Measurements from ENCODE around the gene HLA-DPB1.

Gene HLA-DPB1

DNA sequence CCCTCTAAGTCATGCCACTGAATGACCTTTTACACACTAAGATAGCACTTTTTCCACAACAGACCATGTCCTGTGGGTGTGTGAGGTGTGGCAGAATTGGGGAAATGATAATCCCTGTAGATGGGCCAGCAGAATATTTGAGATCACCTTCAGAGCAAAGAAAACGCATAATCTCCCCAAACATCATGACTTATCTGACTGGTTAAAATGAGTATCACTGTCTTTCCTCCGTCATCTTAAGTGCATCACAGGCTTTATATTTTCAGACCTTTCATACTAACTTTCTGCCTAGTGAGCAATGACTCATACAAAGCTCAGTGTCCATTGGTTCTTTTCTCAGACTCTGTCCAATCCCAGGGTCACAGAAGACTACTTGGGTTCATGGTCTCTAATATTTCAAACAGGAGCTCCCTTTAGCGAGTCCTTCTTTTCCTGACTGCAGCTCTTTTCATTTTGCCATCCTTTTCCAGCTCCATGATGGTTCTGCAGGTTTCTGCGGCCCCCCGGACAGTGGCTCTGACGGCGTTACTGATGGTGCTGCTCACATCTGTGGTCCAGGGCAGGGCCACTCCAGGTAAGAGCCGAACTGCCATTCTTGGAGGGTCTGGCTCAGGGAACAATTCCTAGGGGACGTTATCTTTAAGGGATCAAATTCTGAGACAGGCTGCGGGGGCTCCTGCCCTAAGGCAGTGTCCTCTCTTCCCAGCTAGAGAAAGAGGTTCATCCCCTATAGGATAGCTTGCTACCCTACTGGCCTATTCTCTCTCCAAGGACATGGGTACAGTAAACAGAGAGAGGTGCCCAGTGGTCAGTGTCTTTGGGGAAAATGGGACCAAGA, at the start of gene HLA-DPB1:
HLA-DPB1 (plus strand) TSS at position 423 of the 838 bp plus-strand sequence; CDS start at position 475, 52 bp downstream.
- no peak within 1 kb of the TSS for H3K9ac ChIP-seq (ENCODE audit: low read length)
- H3K4me3 ChIP-seq (ENCODE audit: low read depth in 1 of 2, low read length in 2 of 2) = peak within 1 kb of the TSS; percentile 4 to 57
- H3K4me1 ChIP-seq (ENCODE audit: insufficient read depth, low read length) = peaks cover 4% of the 10 kb centered on the region
- H3K27ac ChIP-seq (ENCODE audit: low read depth, low read length) = no peak within 1 kb of the TSS
- H3K36me3 ChIP-seq (ENCODE audit: insufficient read depth, low read length) = no peaks in the 10 kb centered on the region
- no peaks in the 10 kb centered on the region for H3K27me3 ChIP-seq (ENCODE audit: control insufficient read depth in 1 of 2, insufficient read depth in 2 of 2, low read length in 2 of 2)
- no peaks in the 10 kb centered on the region for H3K9me3 ChIP-seq (ENCODE audit: low read length)

DNA sequence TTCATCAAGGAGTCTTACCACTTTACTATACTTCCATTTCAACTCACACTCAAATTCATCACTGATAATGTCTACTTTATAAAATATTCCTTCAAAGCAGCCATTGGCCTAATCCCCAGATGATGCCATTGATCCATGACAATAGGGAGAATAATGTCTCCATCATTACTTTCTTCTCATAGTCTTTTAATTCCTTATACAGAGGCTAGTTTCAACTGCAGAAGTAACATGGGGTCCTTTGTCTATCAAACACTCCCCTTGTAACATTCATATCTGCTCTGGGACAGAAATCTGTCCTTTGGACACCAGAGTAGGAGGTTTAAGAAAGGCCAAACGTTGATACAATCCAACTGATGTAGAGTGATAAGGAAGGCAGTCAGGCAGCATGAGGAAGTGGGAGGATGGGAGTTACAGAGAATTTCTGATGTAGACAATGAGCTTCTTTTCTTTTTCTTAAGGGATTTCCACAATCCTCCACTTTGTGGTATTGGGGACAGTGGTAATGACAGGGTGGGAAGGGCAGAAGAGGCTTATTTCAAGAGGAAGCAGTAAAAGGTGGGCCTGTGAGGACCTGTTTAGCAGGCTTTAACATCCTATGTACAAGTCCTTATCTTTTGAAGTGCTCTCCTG, 47.5 kb upstream of the HLA-DPB1 start:
- Histone ChIP-seq H3K9ac (ENCODE audit: low read length) (no peak overlapping the region), H3K4me3 (ENCODE audit: low read depth in 1 of 2, low read length in 2 of 2) (no peak overlapping the region), H3K4me1 (ENCODE audit: insufficient read depth, low read length) (no peaks in the 10 kb centered on the region), H3K9me3 (ENCODE audit: low read length) (no peaks in the 10 kb centered on the region), H3K27me3 (ENCODE audit: control insufficient read depth in 1 of 2, insufficient read depth in 2 of 2, low read length in 2 of 2) (no peaks in the 10 kb centered on the region), H3K36me3 (ENCODE audit: insufficient read depth, low read length) (no peaks in the 10 kb centered on the region), H3K27ac (ENCODE audit: low read depth, low read length) (no peak overlapping the region)

DNA sequence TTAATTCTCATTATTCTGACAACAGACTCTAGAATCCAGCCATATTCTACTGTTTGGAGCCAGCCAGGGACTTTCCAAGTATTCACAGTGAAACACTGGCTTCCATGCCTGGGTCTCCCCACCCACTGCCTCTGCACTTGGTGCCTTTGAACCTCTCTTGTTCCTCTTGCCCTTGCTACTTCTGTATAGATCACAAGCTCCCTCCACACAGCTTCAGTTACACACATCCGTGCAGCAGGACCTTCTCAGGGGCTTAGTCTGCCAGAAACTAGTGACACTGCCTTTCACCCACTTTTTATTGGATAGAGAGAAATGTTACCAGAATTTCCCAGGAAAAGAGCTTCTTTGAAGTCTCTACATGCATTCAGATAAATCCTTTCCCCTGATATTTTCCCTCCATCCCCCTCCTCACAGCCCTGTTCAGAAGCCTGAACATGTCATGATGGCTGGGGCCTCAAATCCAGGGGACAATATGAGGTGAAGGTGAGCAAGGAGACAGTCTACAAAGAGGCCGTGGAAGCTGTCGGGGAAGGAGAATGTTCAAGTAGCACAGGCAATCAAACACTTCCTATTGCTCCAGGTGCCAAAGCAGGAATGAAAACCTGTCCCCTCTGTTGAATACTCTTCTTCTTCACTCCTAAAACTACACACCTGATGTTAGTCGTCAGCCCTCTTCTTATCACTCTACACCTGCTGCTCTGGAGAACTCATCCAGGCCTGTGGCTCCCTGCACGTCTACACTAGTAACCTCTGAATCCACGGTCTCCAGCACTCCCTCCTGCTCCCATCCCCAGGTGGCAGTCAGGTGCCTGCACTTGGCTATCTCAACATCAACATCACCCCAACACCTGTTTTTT, 46.2 kb upstream of the HLA-DPB1 start:
- Histone ChIP-seq H3K27ac (ENCODE audit: low read depth, low read length) (peak overlapping the region; percentile 61), H3K4me1 (ENCODE audit: insufficient read depth, low read length) (no peaks in the 10 kb centered on the region), H3K9me3 (ENCODE audit: low read length) (no peaks in the 10 kb centered on the region), H3K36me3 (ENCODE audit: insufficient read depth, low read length) (no peaks in the 10 kb centered on the region), H3K9ac (ENCODE audit: low read length) (no peak overlapping the region), H3K4me3 (ENCODE audit: low read depth in 1 of 2, low read length in 2 of 2) (no peak overlapping the region), H3K27me3 (ENCODE audit: control insufficient read depth in 1 of 2, insufficient read depth in 2 of 2, low read length in 2 of 2) (no peaks in the 10 kb centered on the region)

GRCh38 chr6:33030245-33030644, 45.5 kb upstream of the HLA-DPB1 start:
- no peak overlapping the region for H3K27ac ChIP-seq (ENCODE audit: low read depth, low read length)
- H3K27me3 ChIP-seq (ENCODE audit: control insufficient read depth in 1 of 2, insufficient read depth in 2 of 2, low read length in 2 of 2) = no peaks in the 10 kb centered on the region
- no peaks in the 10 kb centered on the region for H3K36me3 ChIP-seq (ENCODE audit: insufficient read depth, low read length)
- H3K4me3 ChIP-seq (ENCODE audit: low read depth in 1 of 2, low read length in 2 of 2) = no peak overlapping the region
- no peak overlapping the region for H3K9ac ChIP-seq (ENCODE audit: low read length)
- H3K4me1 ChIP-seq (ENCODE audit: insufficient read depth, low read length) = no peaks in the 10 kb centered on the region
- no peaks in the 10 kb centered on the region for H3K9me3 ChIP-seq (ENCODE audit: low read length)

GRCh38 chr6:33034554-33034953, 41.2 kb upstream of the HLA-DPB1 start:
- no peak overlapping the region for H3K9ac ChIP-seq (ENCODE audit: low read length)
- no peaks in the 10 kb centered on the region for H3K4me1 ChIP-seq (ENCODE audit: insufficient read depth, low read length)
- no peaks in the 10 kb centered on the region for H3K9me3 ChIP-seq (ENCODE audit: low read length)
- no peak overlapping the region for H3K4me3 ChIP-seq (ENCODE audit: low read depth in 1 of 2, low read length in 2 of 2)
- no peaks in the 10 kb centered on the region for H3K36me3 ChIP-seq (ENCODE audit: insufficient read depth, low read length)
- H3K27me3 ChIP-seq (ENCODE audit: control insufficient read depth in 1 of 2, insufficient read depth in 2 of 2, low read length in 2 of 2) = no peaks in the 10 kb centered on the region
- H3K27ac ChIP-seq (ENCODE audit: low read depth, low read length) = no peak overlapping the region

- H3K4me1 ChIP-seq (ENCODE audit: insufficient read depth, low read length) = no peaks in the 10 kb centered on the region
- H3K27ac ChIP-seq (ENCODE audit: low read depth, low read length) = no peak overlapping the region
- H3K27me3 ChIP-seq (ENCODE audit: control insufficient read depth in 1 of 2, insufficient read depth in 2 of 2, low read length in 2 of 2) = no peaks in the 10 kb centered on the region
- H3K36me3 ChIP-seq (ENCODE audit: insufficient read depth, low read length) = no peaks in the 10 kb centered on the region
- H3K4me3 ChIP-seq (ENCODE audit: low read depth in 1 of 2, low read length in 2 of 2) = no peak overlapping the region
- H3K9me3 ChIP-seq (ENCODE audit: low read length) = no peaks in the 10 kb centered on the region
- H3K9ac ChIP-seq (ENCODE audit: low read length) = no peak overlapping the region
Measured at GRCh38 chr6:33036535-33036934, 39.3 kb upstream of the HLA-DPB1 start.

DNA sequence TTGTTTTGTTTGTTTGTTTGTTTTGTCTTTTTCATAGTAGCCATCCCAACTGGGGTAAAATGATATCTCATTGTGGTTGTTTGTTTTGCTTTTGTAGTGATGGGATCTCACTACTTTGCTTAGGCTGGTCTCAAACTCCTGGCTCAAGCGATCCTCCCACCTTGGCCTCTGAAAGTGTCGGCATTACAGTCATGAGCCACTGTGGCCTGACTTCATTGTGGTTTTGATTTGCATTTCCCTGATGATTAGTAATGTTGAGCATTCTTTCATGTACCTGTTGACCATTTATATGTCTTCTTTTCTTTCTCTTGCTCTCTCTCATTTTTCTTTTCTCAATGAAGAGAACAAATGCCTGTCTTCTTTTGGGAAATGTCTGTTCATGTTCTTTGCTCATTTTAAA, 35.6 kb upstream of the HLA-DPB1 start:
- Histone ChIP-seq H3K36me3 (ENCODE audit: insufficient read depth, low read length) (no peaks in the 10 kb centered on the region), H3K4me3 (ENCODE audit: low read depth in 1 of 2, low read length in 2 of 2) (no peak overlapping the region), H3K27ac (ENCODE audit: low read depth, low read length) (no peak overlapping the region), H3K9me3 (ENCODE audit: low read length) (no peaks in the 10 kb centered on the region), H3K27me3 (ENCODE audit: control insufficient read depth in 1 of 2, insufficient read depth in 2 of 2, low read length in 2 of 2) (no peaks in the 10 kb centered on the region), H3K4me1 (ENCODE audit: insufficient read depth, low read length) (no peaks in the 10 kb centered on the region), H3K9ac (ENCODE audit: low read length) (no peak overlapping the region)

- no peak overlapping the region for H3K27ac ChIP-seq (ENCODE audit: low read depth, low read length)
- no peaks in the 10 kb centered on the region for H3K27me3 ChIP-seq (ENCODE audit: control insufficient read depth in 1 of 2, insufficient read depth in 2 of 2, low read length in 2 of 2)
- no peaks in the 10 kb centered on the region for H3K36me3 ChIP-seq (ENCODE audit: insufficient read depth, low read length)
- no peak overlapping the region for H3K9ac ChIP-seq (ENCODE audit: low read length)
- no peaks in the 10 kb centered on the region for H3K9me3 ChIP-seq (ENCODE audit: low read length)
- H3K4me1 ChIP-seq (ENCODE audit: insufficient read depth, low read length) = no peaks in the 10 kb centered on the region
- no peak overlapping the region for H3K4me3 ChIP-seq (ENCODE audit: low read depth in 1 of 2, low read length in 2 of 2)
Measured at GRCh38 chr6:33049323-33050013, 26.3 kb upstream of the HLA-DPB1 start.

- Histone ChIP-seq H3K36me3 (ENCODE audit: insufficient read depth, low read length) (no peaks in the 10 kb centered on the region), H3K4me1 (ENCODE audit: insufficient read depth, low read length) (no peaks in the 10 kb centered on the region), H3K4me3 (ENCODE audit: low read depth in 1 of 2, low read length in 2 of 2) (no peak overlapping the region), H3K27me3 (ENCODE audit: control insufficient read depth in 1 of 2, insufficient read depth in 2 of 2, low read length in 2 of 2) (no peaks in the 10 kb centered on the region), H3K9ac (ENCODE audit: low read length) (no peak overlapping the region), H3K9me3 (ENCODE audit: low read length) (no peaks in the 10 kb centered on the region), H3K27ac (ENCODE audit: low read depth, low read length) (no peak overlapping the region)
Measured at GRCh38 chr6:33050014-33050810, 25.6 kb upstream of the HLA-DPB1 start.

GRCh38 chr6:33052627-33053026, 23.2 kb upstream of the HLA-DPB1 start:
- no peak overlapping the region for H3K9ac ChIP-seq (ENCODE audit: low read length)
- no peak overlapping the region for H3K4me3 ChIP-seq (ENCODE audit: low read depth in 1 of 2, low read length in 2 of 2)
- H3K9me3 ChIP-seq (ENCODE audit: low read length) = no peaks in the 10 kb centered on the region
- H3K27ac ChIP-seq (ENCODE audit: low read depth, low read length) = no peak overlapping the region
- H3K27me3 ChIP-seq (ENCODE audit: control insufficient read depth in 1 of 2, insufficient read depth in 2 of 2, low read length in 2 of 2) = no peaks in the 10 kb centered on the region
- H3K4me1 ChIP-seq (ENCODE audit: insufficient read depth, low read length) = no peaks in the 10 kb centered on the region
- H3K36me3 ChIP-seq (ENCODE audit: insufficient read depth, low read length) = no peaks in the 10 kb centered on the region

Measured in muscle layer of colon (tissue), 2 donors.